ENCODE data around the gene LANCL3.
"Not testable (repeated sequence)": the region's sequence is repeated elsewhere in the genome, so short reads cannot be mapped to it uniquely, and the experiment has no call there.

Gene LANCL3

DNA sequence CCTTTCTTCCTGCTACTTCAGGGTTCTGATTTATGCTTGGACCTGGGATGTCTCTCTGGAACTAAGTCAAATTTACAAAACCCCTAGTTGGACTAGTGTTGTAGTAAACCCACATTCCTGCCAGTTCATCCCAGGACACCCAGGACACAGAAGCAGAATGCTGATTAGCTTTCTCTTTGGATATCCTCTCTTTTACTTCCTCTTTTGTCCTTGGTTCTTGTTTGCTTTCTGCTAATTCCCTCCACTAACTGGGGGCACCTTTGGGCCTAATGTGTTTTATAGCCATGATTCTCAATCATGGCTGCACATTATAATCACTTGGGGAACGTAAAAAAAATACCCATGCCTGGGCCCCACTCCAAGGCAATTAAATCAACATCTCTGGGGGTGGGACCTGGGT, 42.5 kb downstream of the LANCL3 start:
- no peak for DNase-seq (ENCODE audit: low spot score)

DNA sequence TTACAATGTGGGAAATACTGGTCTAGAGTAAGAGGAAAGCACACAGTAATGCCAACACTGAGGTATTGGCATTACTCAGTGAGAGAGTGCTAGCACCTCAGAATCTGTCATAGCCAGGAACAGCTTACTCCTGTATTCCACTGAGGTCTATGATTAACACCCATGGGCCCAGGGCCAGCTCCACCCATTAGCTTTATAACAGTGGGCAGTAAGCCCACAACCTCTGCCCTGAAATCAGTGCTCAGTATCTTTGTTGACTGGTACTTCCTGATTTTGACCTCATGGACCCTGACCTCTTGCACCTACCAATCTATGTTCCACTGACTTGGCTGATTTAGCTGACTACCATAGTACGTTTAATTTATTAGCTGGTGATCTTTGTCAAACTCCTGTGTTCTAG, 56.1 kb downstream of the LANCL3 start:
- DNase-seq (ENCODE audit: low spot score), result no peak

DNA sequence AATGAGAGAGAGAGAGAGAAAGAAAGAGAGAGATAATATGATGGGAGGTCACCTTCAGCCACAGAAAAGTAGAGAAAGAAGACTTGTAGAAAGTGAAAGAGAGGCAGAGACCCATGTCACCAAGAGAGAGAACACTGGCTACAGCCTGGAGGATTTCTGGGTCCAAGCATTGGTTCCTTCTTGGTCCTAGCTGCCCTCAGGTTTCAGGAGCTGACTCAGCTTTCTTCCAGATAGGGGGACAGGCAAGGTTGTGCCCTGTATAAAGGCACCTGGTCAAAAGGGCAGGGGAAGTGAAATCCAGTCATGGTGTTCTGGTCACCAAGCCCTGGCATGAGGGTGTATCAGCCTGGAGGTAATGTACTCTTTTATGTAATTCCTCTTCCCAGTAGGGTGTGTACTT, 66.6 kb downstream of the LANCL3 start:
- DNase-seq (ENCODE audit: low spot score), result no peak

DNA sequence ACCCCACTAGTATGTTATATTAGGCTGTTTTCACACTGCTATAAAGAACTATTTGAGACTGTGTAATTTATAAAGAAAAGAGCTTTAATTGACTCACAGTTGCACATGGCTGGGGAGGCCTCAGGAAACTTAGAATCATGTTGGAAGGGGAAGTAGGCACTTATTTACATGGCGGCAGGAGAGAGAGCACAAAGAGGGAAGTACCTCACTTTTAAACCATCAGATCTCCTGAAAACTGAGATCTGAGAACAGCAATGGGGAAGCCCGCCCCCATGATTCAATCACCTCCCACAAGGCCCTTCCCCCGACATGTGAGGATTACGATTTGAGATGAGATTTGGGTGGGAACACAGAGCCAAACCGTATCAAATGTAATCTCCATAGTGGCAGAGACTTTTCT, 68.7 kb downstream of the LANCL3 start:
- DNase-seq (ENCODE audit: low spot score), result no peak

DNA sequence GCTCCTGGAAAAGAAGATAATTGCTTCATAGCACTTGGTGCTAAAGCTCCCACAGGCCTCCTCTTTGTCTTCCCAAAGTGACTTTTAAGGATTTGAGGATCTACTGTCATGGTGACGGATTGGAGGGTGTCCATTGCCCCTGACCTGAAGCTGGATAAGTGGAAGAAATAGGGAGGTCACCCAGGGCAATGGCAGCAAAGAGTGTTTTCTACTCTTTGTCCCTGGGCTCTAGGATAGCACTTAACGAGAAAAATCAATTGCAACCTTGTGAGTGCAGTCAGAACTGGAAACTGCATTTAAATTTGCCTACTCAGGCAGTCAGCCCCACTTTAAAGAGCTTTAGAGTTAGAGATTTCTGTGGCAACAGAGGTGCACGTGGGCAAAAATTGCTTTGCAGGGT, 70.4 kb downstream of the LANCL3 start:
- no peak for DNase-seq (ENCODE audit: low spot score)

DNA sequence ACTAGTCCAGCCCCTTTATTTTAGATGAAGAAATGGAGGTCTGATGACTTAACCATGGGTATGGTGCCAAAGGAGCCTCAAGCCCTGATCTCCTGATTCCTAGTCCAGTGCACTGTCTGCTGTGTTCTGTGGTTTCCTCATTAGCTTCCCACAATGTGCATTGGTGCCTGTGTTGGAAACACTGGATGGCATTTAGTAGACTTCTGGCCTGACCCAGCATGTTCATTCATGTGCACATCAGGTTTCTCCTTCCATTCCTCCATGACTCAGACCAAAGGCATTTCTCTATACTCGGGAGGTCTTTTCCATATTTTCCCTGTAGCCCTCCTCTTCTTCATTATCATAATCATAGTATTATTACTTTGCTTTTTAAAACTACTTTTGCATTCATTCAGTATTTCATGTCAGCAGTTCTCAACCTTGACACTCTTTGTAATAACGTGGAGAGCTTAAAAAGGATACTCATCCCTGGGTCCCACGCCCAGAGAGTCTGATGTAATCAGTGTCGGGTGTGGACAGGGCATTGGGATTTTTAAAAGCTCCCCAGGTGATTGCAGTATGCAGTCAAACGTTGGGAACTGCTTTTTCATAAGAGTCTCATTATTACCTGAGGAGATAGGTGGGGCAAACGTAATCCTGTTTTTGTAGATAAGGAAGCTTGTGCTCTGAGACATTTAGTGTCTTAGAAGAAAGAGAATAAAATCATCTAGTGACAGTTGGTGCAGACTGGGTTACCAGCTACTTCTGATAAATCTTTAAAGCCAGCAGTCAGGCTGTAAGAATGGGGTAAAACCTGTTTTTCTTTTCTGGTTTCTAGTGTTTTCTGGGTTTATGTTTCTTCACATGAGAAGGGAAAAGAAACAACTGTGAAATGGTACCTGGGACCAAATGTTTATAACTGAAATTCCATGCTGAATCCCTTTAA, 73.2 kb downstream of the LANCL3 start:
- DNase-seq (ENCODE audit: low spot score), result no peak

DNA sequence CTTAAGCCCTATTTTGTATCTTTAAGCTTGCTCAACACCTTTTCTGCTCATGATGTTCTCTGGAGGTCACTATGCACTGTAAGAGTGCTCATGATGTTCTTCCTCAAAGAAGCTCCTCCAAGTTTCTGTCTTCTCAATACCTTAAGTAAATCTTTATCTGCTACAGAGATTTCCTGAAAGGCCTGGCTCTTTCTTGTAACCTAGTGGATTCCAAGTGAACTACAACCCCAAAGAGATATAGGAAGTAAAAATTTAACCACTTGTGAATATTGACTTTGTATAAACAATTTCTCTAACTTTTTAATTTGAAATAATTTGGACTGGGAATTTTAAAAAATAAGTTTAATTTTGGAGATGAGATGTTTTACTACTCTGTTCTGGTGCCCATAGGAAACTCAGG, 74.8 kb downstream of the LANCL3 start:
- no peak for DNase-seq (ENCODE audit: low spot score)

DNA sequence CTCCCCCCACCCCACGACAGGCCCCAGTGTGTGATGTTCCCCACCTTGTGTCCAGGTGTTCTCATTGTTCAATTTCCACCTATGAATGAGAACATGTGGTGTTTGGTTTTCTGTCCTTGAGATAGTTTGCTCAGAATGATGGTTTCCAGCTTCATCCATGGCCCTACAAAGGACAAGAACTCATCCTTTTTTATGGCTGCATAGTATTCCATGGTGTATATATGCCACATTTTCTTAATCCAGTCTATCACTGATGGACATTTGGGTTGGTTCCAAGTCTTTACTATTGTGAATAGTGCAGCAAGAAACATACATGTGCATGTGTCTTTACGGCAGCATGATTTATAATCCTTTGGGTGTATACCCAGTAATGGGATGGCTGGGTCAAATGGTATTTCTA, 79.4 kb downstream of the LANCL3 start:
- DNase-seq (ENCODE audit: low spot score), result not testable (repeated sequence)

DNA sequence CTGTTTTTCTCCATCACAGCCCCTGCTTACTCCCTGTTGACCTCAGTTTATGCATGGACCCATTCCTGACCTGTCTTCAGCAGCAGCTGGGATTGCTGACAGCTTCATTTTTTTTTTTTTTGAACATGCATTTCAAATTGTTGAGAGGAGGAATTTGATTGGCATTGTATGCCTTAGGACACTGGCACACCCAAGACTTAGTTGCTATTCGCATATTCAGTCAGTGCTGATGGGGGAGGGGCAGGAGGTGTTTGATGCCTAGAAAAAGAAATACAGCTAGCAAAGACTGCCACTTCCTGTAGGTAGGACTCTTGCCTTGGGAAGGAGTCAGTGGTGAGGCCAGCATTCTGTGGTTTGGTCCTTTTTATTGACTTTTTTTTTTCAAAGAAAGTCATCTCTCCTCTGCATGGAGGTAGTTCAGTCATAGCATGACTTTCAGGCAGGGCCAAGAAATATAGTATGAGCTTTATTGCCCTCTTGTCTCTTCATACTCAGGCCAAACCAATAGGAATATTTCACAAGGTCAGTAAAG, 80.5 kb downstream of the LANCL3 start:
- DNase-seq (ENCODE audit: low spot score), result no peak

DNA sequence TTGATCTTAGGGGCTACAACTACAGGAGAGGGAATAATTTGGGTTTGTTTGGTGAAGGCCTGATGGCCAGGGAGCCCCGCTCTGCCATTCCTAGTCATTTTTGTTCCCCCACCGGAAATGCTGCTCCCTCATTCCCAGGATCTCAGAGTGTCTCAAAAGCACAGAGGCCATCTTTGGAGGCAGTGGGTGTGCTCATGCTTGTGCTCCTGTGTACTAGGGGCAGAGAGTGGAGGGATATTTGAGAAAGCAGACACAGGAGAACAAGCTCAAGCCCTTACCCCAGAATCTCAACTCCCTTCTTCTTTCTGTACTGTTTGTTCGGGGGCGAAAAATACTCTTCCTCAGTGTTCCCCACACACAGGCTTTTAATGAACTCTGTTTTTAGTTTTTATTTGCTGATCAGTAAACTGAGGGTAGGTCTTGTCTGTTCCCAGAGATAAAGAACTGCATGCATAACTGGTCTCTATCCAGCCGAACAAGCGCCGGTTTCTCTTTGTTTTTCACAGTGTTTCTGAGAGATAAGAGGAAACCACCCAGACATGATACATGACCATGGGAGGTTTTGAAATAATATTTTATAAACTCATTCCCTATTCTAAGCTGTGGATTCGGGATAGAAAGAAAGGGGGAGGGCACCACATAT, 81.2 kb downstream of the LANCL3 start:
- DNase-seq (ENCODE audit: low spot score), result no peak

DNA sequence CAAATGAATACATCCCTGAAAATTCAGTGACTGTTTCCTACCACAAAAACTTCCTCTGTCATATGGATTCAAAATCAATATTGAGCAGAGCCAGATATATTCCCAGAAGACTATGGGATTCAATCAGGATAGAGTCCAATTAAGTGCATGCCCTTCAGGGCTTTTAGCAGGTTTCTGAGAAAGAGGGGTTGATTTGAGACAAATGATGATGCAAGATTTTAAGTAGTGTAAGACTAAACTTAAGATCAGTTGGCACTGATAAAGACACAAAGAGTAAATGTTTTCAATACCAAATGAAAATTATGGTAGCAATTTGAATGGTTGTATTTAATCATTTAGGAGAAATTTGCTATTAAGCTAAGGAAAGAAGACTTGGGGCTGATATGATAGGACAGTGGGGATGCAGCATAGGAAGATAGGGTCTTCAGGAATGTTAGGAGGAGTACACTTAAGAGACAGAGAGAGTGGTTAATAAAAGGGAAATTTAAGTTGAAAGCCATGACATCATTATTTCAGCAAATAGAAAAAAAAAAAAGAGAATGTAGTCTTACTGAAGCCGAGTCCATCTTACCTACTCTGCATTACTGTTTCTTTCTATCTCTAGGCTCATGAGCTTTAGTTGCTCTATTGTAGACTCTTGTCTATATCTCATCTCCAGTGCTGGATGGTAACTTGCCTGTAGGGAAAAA, 82.1 kb downstream of the LANCL3 start:
- DNase-seq (ENCODE audit: low spot score), result no peak

DNA sequence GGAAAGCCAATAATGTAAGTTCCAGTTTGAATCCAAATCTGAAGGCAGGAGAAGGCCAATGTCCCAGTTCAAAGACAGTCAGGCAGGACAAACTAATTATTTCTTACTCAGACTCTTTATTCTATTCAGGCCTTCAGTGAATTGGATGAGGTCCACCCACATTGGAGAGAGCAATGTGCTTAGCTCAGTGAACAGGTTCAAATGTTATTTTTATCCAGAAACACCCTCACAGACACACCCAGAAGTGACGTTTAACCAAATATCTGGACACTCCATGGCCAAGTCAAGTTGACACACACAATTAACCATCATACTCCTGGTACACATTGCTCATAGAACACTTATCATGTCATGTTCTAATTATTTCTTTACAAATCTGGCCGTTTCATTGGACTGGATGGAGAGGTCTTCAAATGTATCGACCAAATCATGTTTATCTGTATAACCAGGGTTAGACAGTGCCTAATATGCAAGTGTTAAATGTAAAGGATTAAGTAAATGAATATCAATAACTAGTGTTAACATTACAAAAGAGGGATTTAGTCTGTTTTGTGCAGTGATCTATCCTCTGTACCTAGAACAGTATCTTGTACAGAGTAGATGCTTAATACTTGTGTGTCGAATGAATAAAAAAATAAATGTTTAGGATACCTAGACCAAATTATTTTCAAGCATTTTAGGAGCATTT, 87.0 kb downstream of the LANCL3 start:
- DNase-seq (ENCODE audit: low spot score), result peak; percentile 3

DNA sequence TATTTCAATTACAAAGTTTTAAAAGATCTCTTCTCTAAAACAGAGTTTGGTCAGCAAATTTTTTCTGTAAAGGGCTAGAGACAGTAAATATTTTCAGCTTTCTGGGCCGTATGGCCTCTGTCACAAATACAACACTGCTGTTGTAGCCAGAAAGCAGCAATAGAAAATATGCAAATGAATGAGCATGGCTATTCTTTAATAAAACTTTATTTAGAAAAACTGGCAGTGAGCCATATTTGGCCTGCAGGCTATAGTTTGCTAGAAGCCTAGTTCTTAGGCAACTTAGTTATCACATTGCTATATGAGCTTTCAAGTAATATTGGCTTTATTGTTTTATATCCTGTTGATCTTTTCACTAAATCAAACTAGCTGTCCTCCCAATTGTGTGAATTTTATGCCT, 87.6 kb downstream of the LANCL3 start:
- DNase-seq (ENCODE audit: low spot score), result no peak

DNA sequence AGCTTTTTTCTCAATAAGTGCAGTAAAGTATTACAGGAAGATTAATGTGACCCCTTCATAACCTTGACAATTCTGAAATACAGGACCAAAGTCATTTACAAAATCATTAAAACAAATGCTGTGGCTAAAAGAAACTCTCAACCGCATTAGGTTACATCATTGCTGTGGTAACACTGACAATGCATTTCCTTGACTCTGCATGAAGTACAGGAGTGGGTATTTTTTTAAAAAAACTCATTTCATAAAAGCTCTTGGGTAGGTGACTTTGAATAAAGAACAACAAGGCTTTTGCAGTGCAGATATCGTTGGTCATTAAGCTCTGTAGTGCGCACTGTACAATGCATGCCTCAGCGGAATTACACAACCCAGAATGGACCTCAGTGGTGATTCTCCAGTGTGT, 90.7 kb downstream of the LANCL3 start:
- no peak for DNase-seq (ENCODE audit: low spot score)

DNA sequence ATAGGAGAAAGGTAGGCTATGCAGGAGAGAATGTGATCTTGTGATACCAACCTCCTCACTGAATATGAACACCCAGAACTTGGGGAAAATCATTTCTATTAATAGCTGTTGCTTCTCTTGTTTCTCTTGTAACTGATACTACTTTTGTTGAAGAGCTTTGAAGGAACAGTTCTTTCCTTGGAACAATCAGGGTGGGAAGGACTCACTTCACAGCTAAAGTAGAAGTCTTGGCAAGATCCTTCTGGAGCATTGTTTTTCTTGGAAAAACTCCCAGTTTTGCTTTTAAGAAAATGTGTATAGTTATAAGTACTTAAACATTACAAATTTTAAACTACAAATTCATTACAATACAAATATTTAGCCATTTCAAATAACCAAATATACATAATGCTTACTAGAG, 95.1 kb downstream of the LANCL3 start:
- no peak for DNase-seq (ENCODE audit: low spot score)

DNA sequence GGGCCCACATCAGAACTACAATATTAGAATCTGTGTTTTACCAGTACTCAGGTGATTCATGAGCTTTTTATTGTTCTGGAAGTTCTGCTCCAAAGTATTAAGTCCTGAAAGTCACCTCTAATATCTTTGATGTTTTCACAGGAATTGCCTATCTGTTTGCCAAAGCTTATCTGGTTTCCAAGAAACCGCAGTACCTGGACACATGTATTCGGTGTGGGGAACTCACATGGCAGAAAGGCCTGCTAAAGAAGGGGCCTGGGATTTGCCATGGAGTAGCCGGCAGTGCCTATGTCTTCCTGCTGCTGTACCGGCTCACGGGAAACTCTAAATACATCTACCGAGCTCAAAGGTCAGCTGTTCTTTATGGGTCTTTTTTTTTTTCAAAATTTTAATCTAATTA, 95.7 kb downstream of the LANCL3 start:
- DNase-seq (ENCODE audit: low spot score), result no peak

DNA sequence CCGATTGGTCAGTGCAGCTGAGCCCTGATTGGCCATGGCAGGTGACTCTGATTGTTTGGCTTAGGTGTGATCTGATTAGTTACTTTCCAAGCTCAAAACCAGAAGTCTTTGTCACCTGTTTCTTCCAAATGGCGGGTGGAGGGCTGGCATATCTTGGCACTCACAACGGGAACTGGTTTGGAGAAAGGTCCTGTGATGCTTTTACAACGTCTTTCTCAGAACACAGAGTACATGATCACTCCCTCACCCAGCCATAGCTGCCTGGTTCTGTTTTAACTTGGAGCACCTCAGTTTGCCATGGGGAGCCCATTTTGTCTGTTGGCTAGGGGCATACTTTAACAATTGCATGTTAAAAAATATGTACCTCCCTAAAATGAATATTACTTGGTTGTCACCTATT, 101.1 kb downstream of the LANCL3 start:
- no peak for DNase-seq (ENCODE audit: low spot score)

DNA sequence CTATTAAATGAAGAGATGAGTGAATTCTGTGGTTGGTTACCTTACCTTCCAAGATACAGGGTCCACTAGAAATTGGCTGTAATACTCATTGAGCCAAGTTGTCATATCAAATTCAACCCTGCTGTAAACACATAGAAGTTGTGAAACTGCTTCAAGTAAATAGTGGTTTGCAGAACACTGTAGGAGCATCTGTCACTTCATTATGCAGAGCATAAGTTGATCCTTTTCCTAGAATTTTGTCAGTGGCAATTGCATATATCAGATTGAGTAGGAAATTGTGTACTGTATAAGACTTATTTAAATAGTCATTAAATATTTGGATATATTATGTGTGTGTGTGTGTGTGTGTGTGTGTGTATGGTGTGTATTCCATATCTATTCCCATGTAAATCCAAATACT, 105.3 kb downstream of the LANCL3 start:
- no peak for DNase-seq (ENCODE audit: low spot score)

DNA sequence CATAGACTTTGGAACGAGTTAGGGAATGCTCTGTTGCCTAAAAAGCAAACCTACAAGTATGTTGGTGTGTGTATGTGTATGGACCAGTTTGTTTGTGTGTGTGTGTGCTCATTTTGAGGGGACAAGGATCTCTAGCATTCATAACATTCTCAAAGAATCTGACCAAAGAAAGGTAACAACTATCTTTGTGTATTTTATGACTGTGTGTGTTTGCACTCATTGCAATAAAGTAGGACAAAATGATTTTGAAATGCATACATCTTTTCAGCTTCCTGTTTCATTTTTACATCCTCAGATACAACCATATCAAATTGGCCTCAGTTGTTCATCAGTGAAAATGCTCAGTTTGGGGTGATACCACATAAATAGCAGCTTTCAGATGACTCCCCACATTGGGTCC, 105.8 kb downstream of the LANCL3 start:
- DNase-seq (ENCODE audit: low spot score), result no peak

DNA sequence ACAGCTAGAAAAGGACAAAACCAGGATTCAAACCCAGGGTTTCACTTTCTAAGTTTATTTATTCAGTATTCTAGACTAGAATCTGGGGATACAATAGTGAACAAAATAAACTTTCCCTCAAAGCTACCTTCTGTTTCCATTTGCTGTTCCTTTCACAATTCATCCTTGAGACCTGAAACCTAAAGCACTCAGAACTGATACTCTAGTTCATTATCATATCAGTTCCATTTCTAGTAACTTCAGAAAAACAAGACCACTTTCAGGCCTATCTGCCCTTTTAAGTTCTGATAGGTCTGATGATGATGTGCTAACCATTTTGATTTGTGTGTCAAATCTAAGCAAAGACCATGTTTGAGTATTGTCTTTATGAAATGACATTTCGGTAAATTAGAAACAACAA, 106.3 kb downstream of the LANCL3 start:
- no peak for DNase-seq (ENCODE audit: low spot score)

DNA sequence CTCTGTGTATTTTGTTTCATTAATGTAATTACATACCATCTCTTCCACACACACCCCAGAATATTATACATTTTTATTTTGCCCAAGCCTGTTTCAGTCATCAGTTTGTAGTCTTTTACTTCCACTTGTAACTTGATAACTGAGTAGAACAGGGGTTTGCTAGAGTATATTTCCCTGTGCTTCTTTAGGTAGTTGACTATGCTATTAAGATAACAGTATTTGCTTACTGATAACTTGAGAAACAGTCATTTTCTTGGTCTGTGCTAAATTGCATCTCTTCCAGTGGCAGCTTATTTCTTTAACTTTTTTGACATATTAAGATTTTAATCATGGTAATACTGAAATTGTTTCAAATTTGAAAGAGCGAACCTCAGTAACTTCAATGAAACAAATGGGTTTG, 107.1 kb downstream of the LANCL3 start:
- no peak for DNase-seq (ENCODE audit: low spot score)

DNA sequence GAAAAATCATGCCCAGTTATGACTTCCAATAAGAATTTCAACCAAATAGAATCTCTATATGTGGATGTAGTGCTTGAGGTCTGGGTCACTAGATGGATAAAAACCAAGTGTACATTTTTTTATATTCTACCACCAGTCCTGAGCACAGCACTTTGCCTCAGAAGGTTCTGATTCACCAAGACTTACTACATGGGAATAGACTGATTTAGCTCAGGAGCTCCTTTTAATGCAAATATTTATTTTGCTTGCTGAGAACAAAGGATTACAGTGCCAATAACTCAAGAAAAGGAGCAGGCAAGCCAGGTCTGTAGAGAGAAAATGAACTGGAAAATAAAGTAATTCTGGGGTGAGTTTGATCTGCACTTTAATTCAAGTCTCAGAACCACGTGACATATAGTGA, 107.8 kb downstream of the LANCL3 start:
- no peak for DNase-seq (ENCODE audit: low spot score)

Data from globus pallidus (tissue), 1 donor.